T-helper 22 cell (primary cell): Measurements from ENCODE around the gene PLTP.

ENCODE experiments used
- DNase-seq: peaks from one replicate; pipeline ENCODE4 v3.0.0-alpha.2; 2020; ENCODE audit warnings: low read depth

The PLTP gene

DNA sequence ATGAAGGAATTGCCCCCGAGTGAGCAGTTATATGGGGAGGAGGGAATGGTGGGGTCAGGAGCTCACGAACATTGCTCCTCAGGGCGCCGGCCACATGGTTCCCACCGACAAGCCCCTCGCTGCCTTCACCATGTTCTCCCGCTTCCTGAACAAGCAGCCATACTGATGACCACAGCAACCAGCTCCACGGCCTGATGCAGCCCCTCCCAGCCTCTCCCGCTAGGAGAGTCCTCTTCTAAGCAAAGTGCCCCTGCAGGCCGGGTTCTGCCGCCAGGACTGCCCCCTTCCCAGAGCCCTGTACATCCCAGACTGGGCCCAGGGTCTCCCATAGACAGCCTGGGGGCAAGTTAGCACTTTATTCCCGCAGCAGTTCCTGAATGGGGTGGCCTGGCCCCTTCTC lies 13.7 kb downstream of the PLTP start:
- DNase-seq, result no peak

DNA sequence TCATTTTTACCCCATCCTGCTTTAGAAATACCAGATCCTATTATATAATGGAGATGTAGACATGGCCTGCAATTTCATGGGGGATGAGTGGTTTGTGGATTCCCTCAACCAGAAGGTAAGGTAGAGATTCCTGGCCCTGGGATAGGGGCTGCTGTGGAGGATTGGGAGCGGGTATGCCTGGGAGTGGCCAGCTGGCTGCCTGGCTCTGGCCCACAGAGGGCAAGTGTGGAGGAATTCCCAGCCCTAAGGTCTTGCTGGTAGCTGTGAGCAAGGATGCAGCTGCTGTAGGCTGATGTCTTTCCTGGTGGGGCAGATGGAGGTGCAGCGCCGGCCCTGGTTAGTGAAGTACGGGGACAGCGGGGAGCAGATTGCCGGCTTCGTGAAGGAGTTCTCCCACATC lies 14.3 kb downstream of the PLTP start:
- DNase-seq, result no peak

DNA sequence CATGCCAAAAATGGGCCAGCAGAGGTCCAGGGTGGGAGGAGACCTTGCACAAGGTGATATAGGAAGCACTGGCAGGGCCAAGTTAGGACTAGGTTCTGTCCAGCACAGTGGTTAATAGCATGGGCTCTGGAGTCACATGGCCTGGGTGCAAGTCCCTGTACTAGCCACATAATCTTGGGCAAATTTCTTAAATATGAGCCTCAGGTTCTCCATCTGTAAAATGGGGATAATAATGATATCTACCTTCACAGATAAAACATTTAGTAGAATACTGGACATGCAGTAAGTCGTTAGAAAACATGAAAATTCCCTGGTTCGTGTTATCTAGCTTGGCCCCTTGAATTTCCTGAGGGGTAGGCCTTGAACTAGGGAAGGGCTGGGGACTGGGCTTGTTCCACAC lies 14.7 kb downstream of the PLTP start:
- DNase-seq, result no peak

DNA sequence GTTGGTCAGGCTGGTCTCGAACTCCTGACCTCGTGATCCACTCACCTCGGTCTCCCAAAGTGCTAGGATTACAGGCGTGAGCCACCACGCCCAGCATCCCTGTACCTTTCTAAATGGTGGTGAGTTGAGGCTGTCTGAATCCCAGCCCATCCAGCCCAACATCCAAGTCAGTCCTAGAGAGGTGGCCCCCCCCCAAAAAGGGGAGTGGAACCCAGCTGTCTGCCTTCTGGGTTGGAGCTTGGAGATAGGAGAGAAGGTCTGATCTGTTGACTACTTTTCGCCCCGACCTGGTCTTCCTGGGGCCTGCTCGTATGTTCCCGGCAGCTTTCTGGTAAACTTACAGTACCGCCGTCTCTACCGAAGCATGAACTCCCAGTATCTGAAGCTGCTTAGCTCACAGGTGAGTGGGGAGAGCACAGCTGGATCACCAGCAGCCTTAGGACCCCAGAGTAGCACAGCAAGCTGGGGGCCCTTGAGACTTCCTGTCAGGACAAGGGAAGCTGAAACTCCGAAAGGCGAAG lies 15.3 kb downstream of the PLTP start:
- DNase-seq, result no peak

DNA sequence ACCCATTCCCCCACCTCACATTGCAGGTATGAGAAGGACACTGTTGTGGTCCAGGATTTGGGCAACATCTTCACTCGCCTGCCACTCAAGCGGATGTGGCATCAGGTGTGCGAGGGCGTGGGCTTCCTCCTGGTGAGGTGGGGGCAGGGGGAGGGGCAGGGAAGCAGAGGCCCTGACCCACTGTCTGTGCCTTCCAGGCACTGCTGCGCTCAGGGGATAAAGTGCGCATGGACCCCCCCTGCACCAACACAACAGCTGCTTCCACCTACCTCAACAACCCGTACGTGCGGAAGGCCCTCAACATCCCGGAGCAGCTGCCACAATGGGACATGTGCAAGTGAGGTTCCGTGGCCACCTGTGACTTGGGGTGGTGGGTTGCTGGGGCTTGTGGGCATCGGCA lies 17.2 kb downstream of the PLTP start:
- no peak for DNase-seq

DNA sequence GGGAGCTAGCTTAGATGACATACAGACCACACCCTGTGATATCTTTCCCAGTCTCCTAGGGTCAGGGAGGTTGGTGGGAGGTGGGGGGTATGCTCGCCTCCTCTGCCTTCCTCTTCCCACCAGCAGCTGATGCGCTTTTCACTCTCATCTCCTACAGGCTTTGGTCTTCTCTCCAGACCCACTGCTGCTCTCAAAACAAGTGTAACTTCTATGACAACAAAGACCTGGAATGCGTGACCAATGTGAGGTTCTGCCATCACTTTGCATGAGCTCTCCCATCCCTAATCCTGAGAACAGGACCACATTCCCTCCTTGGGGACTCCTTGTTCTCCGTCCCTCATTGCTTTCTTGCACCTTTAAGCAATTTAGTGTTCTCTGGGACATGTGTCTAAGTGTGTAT lies 18.1 kb downstream of the PLTP start:
- DNase-seq, result no peak

DNA sequence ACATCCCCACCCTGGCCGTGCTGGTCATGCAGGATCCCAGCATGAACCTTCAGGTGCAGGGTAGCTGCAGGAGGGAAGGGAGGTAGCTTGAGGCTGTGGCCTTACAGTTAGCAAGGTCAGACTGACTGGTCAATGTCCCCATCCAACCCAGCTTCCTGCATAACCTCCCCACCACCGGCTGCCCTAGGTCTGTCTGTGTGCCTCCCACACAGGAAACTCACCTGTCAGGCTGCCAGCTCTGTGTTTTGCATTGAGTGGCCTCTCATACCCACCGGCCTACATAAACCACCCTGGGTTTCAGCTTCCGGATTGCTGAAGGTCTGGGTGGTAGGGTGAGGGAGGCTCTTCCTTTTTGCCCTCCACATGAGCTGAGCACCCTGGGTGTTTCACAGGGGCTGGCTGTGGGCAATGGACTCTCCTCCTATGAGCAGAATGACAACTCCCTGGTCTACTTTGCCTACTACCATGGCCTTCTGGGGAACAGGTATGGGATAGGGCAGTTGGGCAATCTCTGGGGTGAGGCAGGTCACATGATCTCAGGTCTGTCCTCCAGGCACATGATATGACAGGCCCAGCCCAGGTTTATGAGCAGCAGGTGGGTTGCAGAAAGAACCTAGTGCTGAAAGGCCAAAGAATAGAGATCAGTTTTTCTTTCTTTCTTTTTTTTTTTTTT lies 19.0 kb downstream of the PLTP start:
- no peak for DNase-seq

DNA sequence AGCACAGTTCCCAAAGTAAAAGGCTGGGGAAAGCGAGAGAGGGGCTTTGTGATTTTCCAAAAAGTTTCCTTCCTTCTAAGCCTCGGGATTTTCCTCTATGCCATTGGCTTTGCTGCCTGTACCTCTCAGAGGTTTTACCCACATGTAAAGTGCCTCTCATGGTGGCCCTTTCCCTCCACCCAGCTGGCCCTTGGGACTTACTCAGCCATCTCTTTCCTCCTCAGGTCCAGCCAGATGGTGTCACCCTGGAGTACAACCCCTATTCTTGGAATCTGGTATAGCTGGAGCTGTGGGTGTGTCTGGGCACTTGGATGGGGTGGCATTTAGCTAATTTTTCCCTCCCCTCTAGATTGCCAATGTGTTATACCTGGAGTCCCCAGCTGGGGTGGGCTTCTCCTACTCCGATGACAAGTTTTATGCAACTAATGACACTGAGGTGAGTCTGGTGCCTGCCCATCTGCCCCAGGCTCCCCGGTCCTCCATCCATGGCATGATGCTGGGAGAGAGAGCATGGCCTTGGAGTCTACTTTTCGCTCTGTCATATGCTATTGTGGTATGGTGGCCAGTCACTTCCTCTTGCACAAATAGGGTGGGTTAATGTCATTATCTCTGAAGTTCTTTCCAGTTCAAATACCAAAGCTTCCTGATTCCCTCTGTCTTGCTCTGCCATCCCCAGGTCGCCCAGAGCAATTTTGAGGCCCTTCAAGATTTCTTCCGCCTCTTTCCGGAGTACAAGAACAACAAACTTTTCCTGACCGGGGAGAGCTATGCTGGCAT lies 19.7 kb downstream of the PLTP start:
- no peak for DNase-seq

DNA sequence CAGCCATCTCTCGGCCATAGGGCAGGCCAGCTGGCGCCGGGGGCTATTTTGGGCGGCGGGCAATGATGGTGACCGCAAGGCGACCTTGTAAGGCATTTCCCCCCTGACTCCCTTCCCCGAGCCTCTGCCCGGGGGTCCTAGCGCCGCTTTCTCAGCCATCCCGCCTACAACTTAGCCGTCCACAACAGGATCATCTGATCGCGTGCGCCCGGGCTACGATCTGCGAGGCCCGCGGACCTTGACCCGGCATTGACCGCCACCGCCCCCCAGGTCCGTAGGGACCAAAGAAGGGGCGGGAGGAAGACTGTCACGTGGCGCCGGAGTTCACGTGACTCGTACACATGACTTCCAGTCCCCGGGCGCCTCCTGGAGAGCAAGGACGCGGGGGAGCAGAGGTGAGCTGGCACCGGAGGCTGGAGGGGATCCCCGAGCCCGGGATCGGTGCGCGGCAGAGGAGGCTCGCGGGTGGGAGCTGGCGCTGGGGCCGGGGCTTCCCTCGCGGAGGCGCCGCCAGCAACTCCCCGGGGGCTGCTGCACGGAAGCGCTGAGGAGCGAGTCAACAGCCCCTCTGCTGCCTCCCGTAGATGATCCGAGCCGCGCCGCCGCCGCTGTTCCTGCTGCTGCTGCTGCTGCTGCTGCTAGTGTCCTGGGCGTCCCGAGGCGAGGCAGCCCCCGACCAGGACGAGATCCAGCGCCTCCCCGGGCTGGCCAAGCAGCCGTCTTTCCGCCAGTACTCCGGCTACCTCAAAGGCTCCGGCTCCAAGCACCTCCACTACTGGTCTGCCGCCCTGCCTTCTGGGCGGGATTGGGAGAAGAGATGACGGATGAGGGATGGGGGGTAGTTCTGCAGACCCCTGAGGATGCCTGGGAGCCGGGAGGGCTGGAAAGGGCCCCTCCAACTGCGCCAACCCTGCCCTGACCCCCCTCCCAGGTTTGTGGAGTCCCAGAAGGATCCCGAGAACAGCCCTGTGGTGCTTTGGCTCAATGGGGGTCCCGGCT lies 20.7 kb downstream of the PLTP start, which contains the start of the genes CTSA and NEURL2:
TSS of gene CTSA (plus strand) at position 351 of the 999 bp plus-strand sequence. CDS start at position 585, 234 bp downstream.
TSS of gene NEURL2 (minus strand) at position 224 of the 999 bp plus-strand sequence. CDS start at position 7, 217 bp downstream.
- DNase-seq, result peak; percentile 79

DNA sequence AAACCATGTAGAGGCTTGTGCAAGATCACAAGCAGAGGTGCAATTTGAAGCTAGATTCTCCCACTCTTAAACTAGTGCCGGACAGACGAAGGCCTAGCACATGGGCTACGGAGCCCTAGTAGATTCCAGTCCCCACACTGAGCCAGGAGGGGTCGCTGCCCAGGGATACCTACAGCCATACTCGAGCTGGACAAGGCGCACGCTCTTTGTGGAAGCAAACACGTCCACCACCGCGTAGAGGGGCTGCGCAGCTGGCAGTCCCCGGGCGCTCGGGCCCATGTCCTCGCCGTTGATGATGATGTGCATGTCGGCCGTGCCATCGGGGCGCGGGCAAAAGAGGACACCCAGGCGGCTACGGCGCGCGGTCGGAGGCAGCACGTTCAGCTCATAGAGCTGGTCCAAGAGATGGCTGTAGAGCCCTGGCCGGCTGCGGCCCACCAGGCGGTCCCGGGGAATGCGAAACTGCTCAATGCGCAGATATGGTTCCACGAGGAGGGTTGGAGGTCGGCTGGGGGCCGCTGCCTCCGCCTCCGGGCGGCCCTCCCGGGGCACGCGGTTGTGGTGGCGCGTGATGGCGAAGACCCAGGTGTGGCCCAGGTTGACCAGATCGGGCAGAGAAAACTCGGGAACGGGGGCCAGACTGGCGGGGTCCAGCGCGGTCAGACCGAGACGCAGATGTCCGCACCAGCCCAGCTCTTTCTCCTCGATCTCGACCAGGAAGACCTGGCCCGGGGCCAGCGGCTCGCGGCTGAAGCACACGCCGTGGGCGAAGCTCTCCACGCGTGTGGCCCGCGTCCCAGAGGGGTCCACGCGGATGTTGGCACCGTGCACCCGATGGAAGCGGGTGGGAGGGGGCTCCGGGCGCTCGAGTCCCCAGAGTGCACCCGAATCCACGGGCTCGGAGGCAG lies 21.6 kb downstream of the PLTP start:
- no peak for DNase-seq

DNA sequence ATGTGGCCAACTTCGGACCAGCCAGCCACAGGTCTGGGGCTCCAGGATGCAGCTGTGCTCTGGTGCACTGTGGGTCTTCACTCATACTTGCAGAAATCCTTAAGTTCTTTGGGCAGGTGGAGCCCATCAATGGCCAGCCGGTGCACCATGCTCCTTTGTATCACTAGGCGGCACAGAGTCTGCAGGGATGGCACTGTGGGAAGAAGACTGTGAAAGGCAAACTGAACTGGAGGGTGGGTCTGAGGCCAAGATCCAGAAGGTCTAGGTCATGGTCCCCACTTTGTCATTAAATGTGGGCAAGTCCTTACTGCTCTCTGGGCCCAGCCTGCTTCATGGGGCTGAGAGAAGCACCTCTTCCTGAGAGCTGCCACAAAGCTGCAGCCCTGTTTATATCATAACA lies 23.3 kb downstream of the PLTP start:
- DNase-seq, result no peak

DNA sequence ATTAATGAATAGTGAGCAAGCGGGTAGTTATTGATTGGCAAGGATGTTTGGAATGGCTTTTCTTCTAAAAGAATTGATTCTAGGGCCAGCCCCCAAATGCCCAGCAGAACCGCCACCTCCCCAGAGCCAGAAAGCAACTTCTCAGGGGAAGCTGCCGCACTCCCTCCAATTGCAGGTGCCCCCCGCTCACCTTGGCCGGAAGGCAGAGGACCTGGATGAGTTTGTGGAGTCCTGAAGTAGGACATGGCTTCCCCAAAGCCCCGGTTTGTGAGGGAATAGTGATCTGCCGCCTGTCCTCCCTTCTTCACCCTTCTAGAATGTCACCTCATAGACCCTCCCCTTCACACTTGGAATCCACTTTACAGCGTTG lies 24.6 kb downstream of the PLTP start, which contains the start of gene SPATA25:
TSS of gene SPATA25 (minus strand) at position 277 of the 370 bp plus-strand sequence. CDS start at position 245, 32 bp downstream.
- DNase-seq, result no peak

DNA sequence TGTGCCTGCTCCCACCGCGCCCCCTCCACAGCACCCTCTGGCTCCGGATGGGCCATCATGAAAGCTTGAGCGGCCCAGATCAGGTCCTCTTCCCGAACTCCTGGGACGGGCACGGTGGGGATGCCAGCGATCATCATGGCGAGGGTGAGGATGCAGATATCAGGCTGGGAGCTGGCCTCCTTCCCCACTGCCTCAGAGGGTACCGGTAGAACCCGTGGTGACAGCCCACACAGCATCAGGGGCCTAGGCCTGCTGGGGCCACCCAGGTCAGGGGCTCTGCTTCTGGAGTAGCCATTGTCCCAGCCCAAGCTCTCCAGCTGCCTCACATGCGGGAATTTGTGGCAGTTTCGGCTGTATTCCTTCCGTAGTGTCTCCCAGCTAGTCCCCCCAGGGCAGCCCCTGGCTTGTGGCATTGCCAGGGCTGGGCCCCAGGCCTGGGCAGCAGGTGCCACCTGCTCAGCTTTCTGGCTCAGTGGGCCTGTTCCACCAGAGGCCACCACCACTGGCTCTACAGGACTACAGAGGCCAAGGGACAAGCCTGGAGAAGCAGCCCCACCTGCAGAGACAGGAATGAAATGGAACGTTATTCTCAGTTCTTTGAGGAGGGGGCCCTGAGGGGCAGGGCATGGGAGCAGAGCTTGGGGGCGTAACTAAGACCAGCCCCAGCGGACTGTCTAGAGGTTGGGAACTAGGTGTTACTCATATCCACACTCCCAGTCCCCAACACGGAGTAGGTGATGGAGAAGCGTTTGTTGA lies 25.2 kb downstream of the PLTP start:
- no peak for DNase-seq

DNA sequence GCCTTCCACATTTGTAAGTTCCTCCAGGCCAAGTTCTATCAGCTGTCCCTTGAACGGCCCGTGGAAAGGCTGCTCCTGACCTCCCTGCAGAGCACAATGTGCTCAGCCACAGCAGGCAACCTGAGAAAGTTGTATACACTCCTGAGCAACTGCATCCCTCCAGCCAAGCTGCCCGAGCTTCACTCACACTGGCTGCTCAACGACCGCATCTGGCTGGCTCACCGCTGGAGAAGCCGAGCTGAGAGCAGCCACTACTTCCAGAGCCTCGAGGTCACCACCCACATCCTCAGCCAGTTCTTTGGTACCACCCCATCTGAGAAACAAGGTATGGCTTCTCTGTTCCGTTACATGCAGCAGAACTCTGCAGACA lies 28.9 kb downstream of the PLTP start:
- DNase-seq, result no peak

DNA sequence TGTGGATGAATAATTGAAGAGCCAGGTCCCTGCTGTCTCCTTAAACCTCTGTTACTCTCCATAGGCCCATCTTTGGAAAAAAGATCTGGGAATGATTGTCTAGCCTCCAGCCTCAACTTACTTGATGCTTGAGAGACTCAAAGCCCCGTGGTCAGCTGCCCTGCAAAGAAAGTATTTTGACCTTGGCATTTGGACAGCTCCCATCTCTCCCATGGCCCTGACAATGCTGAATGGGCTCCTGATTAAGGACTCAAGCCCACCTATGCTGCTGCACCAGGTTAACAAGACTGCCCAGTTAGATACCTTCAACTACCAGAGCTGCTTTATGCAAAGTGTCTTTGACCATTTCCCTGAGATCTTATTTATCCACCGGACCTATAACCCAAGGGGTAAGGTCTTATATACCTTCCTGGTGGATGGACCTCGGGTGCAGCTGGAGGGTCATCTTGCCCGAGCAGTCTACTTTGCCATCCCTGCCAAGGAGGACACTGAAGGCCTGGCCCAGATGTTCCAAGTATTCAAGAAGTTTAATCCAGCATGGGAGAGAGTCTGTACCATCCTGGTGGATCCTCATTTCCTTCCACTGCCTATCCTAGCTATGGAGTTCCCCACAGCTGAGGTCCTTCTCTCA lies 29.4 kb downstream of the PLTP start:
- DNase-seq, result no peak

DNA sequence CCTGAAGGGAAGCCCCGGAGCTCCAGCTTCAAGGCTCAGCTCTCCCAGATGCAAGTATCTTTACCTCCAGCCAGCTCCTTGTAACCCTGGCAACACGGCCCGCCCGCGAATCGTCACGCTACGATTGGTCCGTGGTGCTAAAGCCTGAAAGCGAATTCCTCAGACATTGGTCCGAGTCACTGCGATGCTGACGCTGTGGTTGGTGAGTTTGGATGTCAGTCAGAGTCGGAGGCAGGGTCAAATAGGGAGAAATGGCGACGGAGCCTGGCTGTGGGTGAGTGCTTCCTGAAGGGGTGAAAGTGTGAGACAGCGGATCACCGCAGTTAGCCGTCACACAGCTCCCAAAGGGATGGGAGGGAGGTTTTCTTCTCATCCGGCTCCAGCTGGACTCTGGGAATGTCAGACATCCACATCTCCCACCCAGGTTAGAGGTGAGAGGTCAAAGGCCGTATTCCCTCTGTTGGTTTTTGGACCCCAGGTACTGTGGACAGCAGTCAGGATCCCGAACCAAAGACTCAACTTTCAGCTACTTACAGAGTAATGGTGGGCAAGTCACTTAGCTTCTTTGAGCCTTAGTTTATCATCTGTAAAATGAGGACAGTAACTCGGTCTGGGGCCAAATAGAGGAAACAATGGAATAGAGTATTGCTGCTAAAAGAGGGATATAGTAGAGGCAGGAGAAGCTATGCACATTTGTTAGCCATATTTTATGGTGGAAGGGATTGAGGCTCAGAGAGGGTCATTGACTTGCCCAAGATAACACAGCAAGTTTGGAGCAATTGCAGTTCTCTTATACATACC lies 30.8 kb downstream of the PLTP start, which contains the start of gene ZSWIM1:
TSS of gene ZSWIM1 (plus strand) at position 240 of the 801 bp plus-strand sequence. CDS start 1,366 bp downstream, outside the sequence.
- DNase-seq, result peak; percentile 97

DNA sequence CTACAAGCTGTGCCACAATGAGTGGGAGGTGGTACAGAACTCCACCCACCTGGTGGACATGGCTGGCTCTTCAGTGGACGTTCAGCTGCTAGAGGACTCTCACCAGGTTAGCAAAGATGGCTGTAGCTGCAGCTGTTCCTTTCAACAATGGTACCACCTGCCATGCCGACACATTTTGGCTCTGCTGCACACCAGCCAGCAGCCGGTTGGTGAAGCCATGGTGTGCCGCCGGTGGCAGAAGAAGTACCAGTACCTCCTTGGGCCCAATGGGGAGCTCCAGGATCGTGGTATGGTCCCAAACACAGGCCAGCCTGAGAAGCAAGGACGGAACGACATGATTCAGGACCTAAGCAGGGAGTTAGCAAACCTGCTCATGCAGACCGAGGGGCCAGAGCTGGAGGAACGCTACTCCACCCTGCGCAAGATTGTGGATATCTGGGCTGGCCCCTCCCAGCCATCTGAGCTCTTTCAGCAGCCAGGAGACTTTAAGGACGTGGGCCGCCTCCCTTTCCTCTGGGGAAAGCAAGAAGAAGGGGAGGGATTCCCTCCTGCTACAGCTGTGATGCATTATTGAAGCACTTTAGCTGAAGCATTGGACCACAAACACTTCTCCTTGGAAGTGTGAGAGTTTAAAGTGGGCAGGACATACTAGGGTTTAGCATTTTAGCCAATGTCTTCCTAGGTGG lies 33.7 kb downstream of the PLTP start:
- no peak for DNase-seq

DNA sequence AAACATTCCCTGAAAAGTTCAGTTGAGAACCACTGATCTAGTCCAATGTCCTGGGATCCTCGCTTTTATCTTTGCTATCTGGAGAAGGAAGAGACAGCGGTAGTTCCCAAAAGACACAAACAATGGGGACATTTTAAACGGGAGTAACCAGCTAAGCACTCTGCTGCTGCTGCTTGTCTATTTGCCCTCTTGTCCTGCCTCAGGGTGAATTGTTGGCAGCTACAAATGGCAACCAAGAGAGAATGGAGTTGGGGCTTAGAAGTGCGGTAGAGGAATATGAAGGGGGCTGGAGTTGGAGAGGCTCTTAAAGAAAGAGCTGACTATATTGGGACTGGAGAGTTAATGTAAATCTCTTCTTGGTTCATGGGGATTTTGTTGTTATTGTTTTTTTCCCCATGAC lies 37.4 kb downstream of the PLTP start:
- DNase-seq, result no peak
